Astrocyte (in vitro differentiated cells and primary cell): ENCODE measurements around the gene CEP128. TPM values are rescaled to one million over a fixed set of nuclear protein-coding genes. Genes with fewer than 3 reads are reported as not detected.

Experiments used
- DNase-seq: peaks from one replicate; pipeline ENCODE4 v3.0.0-alpha.2; 2010; ENCODE audit warnings: low read depth
- FAIRE-seq: peaks from 2 replicates; lab custom pipeline; 2011; peaks lifted over from hg19 to GRCh38; lab: Jason Lieb, UNC
- H2AFZ ChIP-seq: 2 replicates; pipeline ENCODE4 v1.6.0; 2012; ENCODE audit warnings: low read depth, low read length, inconsistent platforms
- H3K27ac ChIP-seq: 2 replicates; pipeline ENCODE4 v1.5.1; 2011; ENCODE audit warnings: low read depth, low read length, inconsistent platforms
- H3K27me3 ChIP-seq: 2 replicates; pipeline ENCODE4 v1.6.0; 2011; ENCODE audit warnings: low read length, inconsistent platforms; ENCODE audit not compliant: insufficient read depth
- H3K36me3 ChIP-seq: 2 replicates; pipeline ENCODE4 v1.5.1; 2011; ENCODE audit warnings: low read length, inconsistent platforms; ENCODE audit not compliant: insufficient read depth
- H3K4me1 ChIP-seq: 2 replicates; pipeline ENCODE4 v1.5.1; 2011; ENCODE audit warnings: low read length, inconsistent platforms; ENCODE audit not compliant: insufficient read depth
- H3K4me2 ChIP-seq: 2 replicates; pipeline ENCODE4 v1.6.0; 2012; ENCODE audit warnings: low read length, inconsistent platforms
- H3K4me3 ChIP-seq: 2 replicates; pipeline ENCODE4 v1.5.1; 2011; ENCODE audit warnings: low read depth, mild to moderate bottlenecking, low read length, inconsistent platforms; ENCODE audit not compliant: insufficient read depth
- H3K79me2 ChIP-seq: 2 replicates; pipeline ENCODE4 v1.6.0; 2012; ENCODE audit warnings: mild to moderate bottlenecking, low read length, inconsistent platforms; ENCODE audit not compliant: insufficient read depth
- H3K9ac ChIP-seq: 2 replicates; pipeline ENCODE4 v1.6.0; 2012; ENCODE audit warnings: mild to moderate bottlenecking, low read length, inconsistent platforms
- H3K9me3 ChIP-seq: 2 replicates; pipeline ENCODE4 v1.5.1; 2012; ENCODE audit warnings: low read depth, mild to moderate bottlenecking, low read length, inconsistent platforms; ENCODE audit not compliant: insufficient read depth
- H4K20me1 ChIP-seq: 2 replicates; pipeline ENCODE4 v1.6.0; 2012; ENCODE audit warnings: low read length, inconsistent platforms; ENCODE audit not compliant: insufficient read depth
- H3K27ac Mint-ChIP-seq: one replicate; pipeline ENCODE4 v1.8.0; 2021; ENCODE audit warnings: mild to moderate bottlenecking, mixed read lengths; ENCODE audit not compliant: unreplicated experiment
- H3K27me3 Mint-ChIP-seq: one replicate; pipeline ENCODE4 v1.8.0; 2021; ENCODE audit warnings: low read depth, mixed read lengths; ENCODE audit not compliant: unreplicated experiment
- H3K36me3 Mint-ChIP-seq: one replicate; pipeline ENCODE4 v1.8.0; 2021; ENCODE audit warnings: low read depth, mixed read lengths; ENCODE audit not compliant: unreplicated experiment
- H3K4me1 Mint-ChIP-seq: one replicate; pipeline ENCODE4 v1.8.0; 2021; ENCODE audit warnings: low read depth, mixed read lengths; ENCODE audit not compliant: unreplicated experiment
- H3K4me3 Mint-ChIP-seq: one replicate; pipeline ENCODE4 v1.8.0; 2021; ENCODE audit warnings: mild to moderate bottlenecking, moderate library complexity, mixed read lengths; ENCODE audit not compliant: unreplicated experiment
- H3K9me3 Mint-ChIP-seq: one replicate; pipeline ENCODE4 v1.8.0; 2021; ENCODE audit warnings: mild to moderate bottlenecking, mixed read lengths; ENCODE audit not compliant: unreplicated experiment
- EZH2 ChIP-seq: IDR thresholded peaks from 2 replicates; pipeline ENCODE4 v1.6.1; 2012; ENCODE audit warnings: mild to moderate bottlenecking, low read length, inconsistent platforms; ENCODE audit not compliant: insufficient read depth
- total RNA-seq: library from RNA; stranded (reverse); gene quantifications from 2 replicates; pipeline ENCODE4 v1.2.1, GENCODE V29; 2021
- TF ChIP-seq, protein P1 (sequence below): IDR thresholded peaks from 2 replicates; pipeline ENCODE4 v1.5.1; 2011; ENCODE audit warnings: low read depth, mild to moderate bottlenecking, inconsistent platforms, low read length, moderate library complexity; ENCODE audit not compliant: insufficient read depth

The CEP128 gene
- total RNA-seq, 1 donor from 2014 or later: 6.4 TPM

- Mint-ChIP-seq H3K9me3 (no peaks in the 10 kb centered on the region), H3K27me3 (no peaks in the 10 kb centered on the region), H3K4me1 (peaks cover 2% of the 10 kb centered on the region), H3K36me3 (no peaks in the 10 kb centered on the region), H3K27ac (no peak overlapping the region), H3K4me3 (no peak overlapping the region)
- H3K27ac ChIP-seq: no peak overlapping the region
- no peaks in the 10 kb centered on the region for H3K4me1 ChIP-seq
- H3K4me2 ChIP-seq: no peak overlapping the region
- no peaks in the 10 kb centered on the region for H3K9me3 ChIP-seq
- DNase-seq (no peak), FAIRE-seq (no peak)
- no peaks in the 10 kb centered on the region for H3K27me3 ChIP-seq
- TF ChIP-seq, protein P1, sequence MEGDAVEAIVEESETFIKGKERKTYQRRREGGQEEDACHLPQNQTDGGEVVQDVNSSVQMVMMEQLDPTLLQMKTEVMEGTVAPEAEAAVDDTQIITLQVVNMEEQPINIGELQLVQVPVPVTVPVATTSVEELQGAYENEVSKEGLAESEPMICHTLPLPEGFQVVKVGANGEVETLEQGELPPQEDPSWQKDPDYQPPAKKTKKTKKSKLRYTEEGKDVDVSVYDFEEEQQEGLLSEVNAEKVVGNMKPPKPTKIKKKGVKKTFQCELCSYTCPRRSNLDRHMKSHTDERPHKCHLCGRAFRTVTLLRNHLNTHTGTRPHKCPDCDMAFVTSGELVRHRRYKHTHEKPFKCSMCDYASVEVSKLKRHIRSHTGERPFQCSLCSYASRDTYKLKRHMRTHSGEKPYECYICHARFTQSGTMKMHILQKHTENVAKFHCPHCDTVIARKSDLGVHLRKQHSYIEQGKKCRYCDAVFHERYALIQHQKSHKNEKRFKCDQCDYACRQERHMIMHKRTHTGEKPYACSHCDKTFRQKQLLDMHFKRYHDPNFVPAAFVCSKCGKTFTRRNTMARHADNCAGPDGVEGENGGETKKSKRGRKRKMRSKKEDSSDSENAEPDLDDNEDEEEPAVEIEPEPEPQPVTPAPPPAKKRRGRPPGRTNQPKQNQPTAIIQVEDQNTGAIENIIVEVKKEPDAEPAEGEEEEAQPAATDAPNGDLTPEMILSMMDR: no peak
- no peak for TF ChIP-seq EZH2
- no peaks in the 10 kb centered on the region for H3K79me2 ChIP-seq
- H4K20me1 ChIP-seq: no peaks in the 10 kb centered on the region
- no peak overlapping the region for H3K9ac ChIP-seq
- H3K4me3 ChIP-seq: no peak overlapping the region
- no peaks in the 10 kb centered on the region for H3K36me3 ChIP-seq
- no peak overlapping the region for H2AFZ ChIP-seq
Observed at GRCh38 chr14:80507292-80507869, 434.2 kb downstream of the CEP128 start.

DNA sequence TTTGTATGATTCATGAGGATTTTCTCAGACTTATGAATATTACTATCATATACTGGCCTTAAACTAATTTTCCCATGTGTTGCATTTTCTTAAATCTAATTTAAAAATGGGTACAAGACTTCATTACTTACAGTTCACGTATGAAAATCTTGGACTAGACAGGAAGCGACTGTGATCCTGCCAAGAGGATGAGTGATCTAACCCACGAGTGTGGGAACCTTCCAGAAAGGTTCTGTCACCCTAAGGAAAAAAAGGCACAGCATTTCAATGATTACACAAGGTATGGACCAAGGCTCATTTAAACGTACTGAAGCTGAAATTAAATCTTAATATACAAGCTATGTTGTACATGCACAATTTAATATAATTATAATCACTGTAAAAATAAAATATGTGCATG lies 436.8 kb downstream of the CEP128 start:
- no peak overlapping the region for H3K4me2 ChIP-seq
- DNase-seq: no peak
- H3K9ac ChIP-seq: no peak overlapping the region
- H3K9me3 Mint-ChIP-seq: no peaks in the 10 kb centered on the region
- no peak for FAIRE-seq
- no peaks in the 10 kb centered on the region for H3K36me3 ChIP-seq
- no peaks in the 10 kb centered on the region for H3K27me3 Mint-ChIP-seq
- no peak overlapping the region for H2AFZ ChIP-seq
- no peaks in the 10 kb centered on the region for H3K36me3 Mint-ChIP-seq
- no peak overlapping the region for H3K4me3 ChIP-seq
- peaks cover 4% of the 10 kb centered on the region for H3K4me1 Mint-ChIP-seq
- no peaks in the 10 kb centered on the region for H3K4me1 ChIP-seq
- H3K27me3 ChIP-seq: no peaks in the 10 kb centered on the region
- H3K27ac ChIP-seq: no peak overlapping the region
- no peak for TF ChIP-seq EZH2
- TF ChIP-seq, protein P1: no peak
- H3K79me2 ChIP-seq: no peaks in the 10 kb centered on the region
- H4K20me1 ChIP-seq: no peaks in the 10 kb centered on the region
- H3K4me3 Mint-ChIP-seq: no peak overlapping the region
- no peaks in the 10 kb centered on the region for H3K9me3 ChIP-seq
- no peak overlapping the region for H3K27ac Mint-ChIP-seq

GRCh38 chr14:80498533-80498932 lies 443.0 kb downstream of the CEP128 start:
- Histone ChIP-seq H3K36me3 (no peaks in the 10 kb centered on the region), H3K27ac (no peak overlapping the region), H3K9ac (no peak overlapping the region), H3K79me2 (no peaks in the 10 kb centered on the region), H3K27me3 (no peaks in the 10 kb centered on the region), H3K9me3 (no peaks in the 10 kb centered on the region), H3K4me3 (no peak overlapping the region), H2AFZ (no peak overlapping the region), H4K20me1 (no peaks in the 10 kb centered on the region), H3K4me2 (no peak overlapping the region), H3K4me1 (no peaks in the 10 kb centered on the region)
- no peaks in the 10 kb centered on the region for H3K27me3 Mint-ChIP-seq
- H3K4me3 Mint-ChIP-seq: no peak overlapping the region
- DNase-seq (no peak), FAIRE-seq (no peak)
- H3K36me3 Mint-ChIP-seq: no peaks in the 10 kb centered on the region
- no peak overlapping the region for H3K27ac Mint-ChIP-seq
- TF ChIP-seq, protein P1: no peak
- TF ChIP-seq EZH2: no peak
- H3K4me1 Mint-ChIP-seq: peaks cover 2% of the 10 kb centered on the region
- H3K9me3 Mint-ChIP-seq: no peaks in the 10 kb centered on the region
